Measurements from ENCODE around the gene SNIP1.
"Not testable (repeated sequence)": the region's sequence is repeated elsewhere in the genome, so short reads cannot be mapped to it uniquely, and the experiment has no call there.

SNIP1 gene

GRCh38 chr1:37560401-37561132 is 6.5 kb upstream of the SNIP1 start:
- FAIRE-seq (no peak), DNase-seq (ENCODE audit: insufficient read length, low spot score) (no peak)

GRCh38 chr1:37559957-37560379 is 5.9 kb upstream of the SNIP1 start:
- DNase-seq (ENCODE audit: insufficient read length, low spot score); FAIRE-seq: not testable (repeated sequence)

GRCh38 chr1:37559080-37559479 is 5.0 kb upstream of the SNIP1 start:
- DNase-seq (ENCODE audit: insufficient read length, low spot score) (no peak), FAIRE-seq (no peak)

GRCh38 chr1:37558411-37558810 is 4.3 kb upstream of the SNIP1 start:
- FAIRE-seq (no peak), DNase-seq (ENCODE audit: insufficient read length, low spot score) (no peak)

- no peak for FAIRE-seq
- no peak for DNase-seq (ENCODE audit: insufficient read length, low spot score)
These were observed 3.3 kb upstream of the SNIP1 start for GRCh38 chr1:37557402-37557801.

- FAIRE-seq: no peak
- DNase-seq (ENCODE audit: insufficient read length, low spot score): no peak
These were observed 2.7 kb upstream of the SNIP1 start, which contains the start of gene DNALI1 for GRCh38 chr1:37556712-37557196. Gene DNALI1 (plus strand): TSS chr1:37556940. CDS start chr1:37556995, 55 bp downstream.

GRCh38 chr1:37553598-37553926 is 531 bp downstream of the SNIP1 start:
- no peak for DNase-seq (ENCODE audit: insufficient read length, low spot score)
- no peak for FAIRE-seq

GRCh38 chr1:37549341-37549740 is 4.8 kb downstream of the SNIP1 start:
- FAIRE-seq: no peak
- DNase-seq (ENCODE audit: insufficient read length, low spot score): no peak

GRCh38 chr1:37545019-37545418 is 9.1 kb downstream of the SNIP1 start:
- FAIRE-seq (no peak), DNase-seq (ENCODE audit: insufficient read length, low spot score) (no peak)

GRCh38 chr1:37544530-37544929 is 9.6 kb downstream of the SNIP1 start:
- no peak for DNase-seq (ENCODE audit: insufficient read length, low spot score)
- no peak for FAIRE-seq

GRCh38 chr1:37540036-37540785 is 13.9 kb downstream of the SNIP1 start:
- no peak for FAIRE-seq
- DNase-seq (ENCODE audit: insufficient read length, low spot score): no peak

- FAIRE-seq; DNase-seq (ENCODE audit: insufficient read length, low spot score): not testable (repeated sequence)
These were observed 14.9 kb downstream of the SNIP1 start for GRCh38 chr1:37539154-37539553.

- FAIRE-seq (no peak), DNase-seq (ENCODE audit: insufficient read length, low spot score) (no peak)
These were observed 16.7 kb downstream of the SNIP1 start for GRCh38 chr1:37537378-37537777.

GRCh38 chr1:37533317-37534093 is 20.6 kb downstream of the SNIP1 start:
- FAIRE-seq: no peak

GRCh38 chr1:37532418-37533156 is 21.5 kb downstream of the SNIP1 start:
- not testable (repeated sequence) for FAIRE-seq; DNase-seq (ENCODE audit: insufficient read length, low spot score)

More at GRCh38 chr1:37533317-37534093, 20.6 kb downstream of the SNIP1 start:
- DNase-seq (ENCODE audit: insufficient read length, low spot score): no peak

GRCh38 chr1:37529888-37530287 is 24.2 kb downstream of the SNIP1 start:
- not testable (repeated sequence) for DNase-seq (ENCODE audit: insufficient read length, low spot score); FAIRE-seq

GRCh38 chr1:37519613-37520012 is 34.5 kb downstream of the SNIP1 start:
- no peak for FAIRE-seq
- DNase-seq (ENCODE audit: insufficient read length, low spot score): no peak

- not testable (repeated sequence) for FAIRE-seq
These were observed 35.2 kb downstream of the SNIP1 start for GRCh38 chr1:37518929-37519328.

GRCh38 chr1:37518241-37518640 is 35.9 kb downstream of the SNIP1 start:
- not testable (repeated sequence) for FAIRE-seq; DNase-seq (ENCODE audit: insufficient read length, low spot score)

More at GRCh38 chr1:37518929-37519328, 35.2 kb downstream of the SNIP1 start:
- DNase-seq (ENCODE audit: insufficient read length, low spot score): not testable (repeated sequence)

- FAIRE-seq: no peak
- no peak for DNase-seq (ENCODE audit: insufficient read length, low spot score)
These were observed 36.5 kb downstream of the SNIP1 start for GRCh38 chr1:37517569-37517968.
